GM23338 (cell line): ENCODE results near the gene CD177. TPM values are rescaled to one million over a fixed set of nuclear protein-coding genes. Genes with fewer than 3 reads are reported as not detected.

Experiments
- ATAC-seq: fragments of 200-7000 bp; cut with Tn5 transposase; 3 replicates; pipeline ENCODE4 v1.9.1; 2020
- DNase-seq: peaks from one replicate; pipeline ENCODE4 v3.0.0-alpha.2; 2015; ENCODE audit warnings: low spot score
- H2AFZ ChIP-seq: fragments of 200-600 bp; sonication (generic); 2 replicates; pipeline ENCODE4 v1.8.0; 2016; ENCODE audit warnings: antibody characterized with exemption, mild to moderate bottlenecking, moderate library complexity
- H3F3A ChIP-seq: fragments of 200-600 bp; sonication (generic); replicated peaks from 2 replicates; pipeline ENCODE4 v1.8.0; 2017; ENCODE audit warnings: antibody characterized with exemption, mixed run types, low read depth
- H3K27ac ChIP-seq: fragments of 200-600 bp; sonication (generic); 2 replicates; pipeline ENCODE4 v1.6.1; 2016; ENCODE audit warnings: low read depth
- H3K27me3 ChIP-seq: fragments of 200-600 bp; sonication (generic); 2 replicates; pipeline ENCODE4 v1.8.0; 2016; ENCODE audit warnings: mild to moderate bottlenecking, mixed run types, moderate library complexity; ENCODE audit not compliant: insufficient read depth
- H3K36me3 ChIP-seq: fragments of 200-600 bp; sonication (generic); 2 replicates; pipeline ENCODE4 v1.8.0; 2016; ENCODE audit warnings: mild to moderate bottlenecking; ENCODE audit not compliant: insufficient read depth
- H3K4me1 ChIP-seq: fragments of 200-600 bp; sonication (generic); 2 replicates; pipeline ENCODE4 v1.8.0; 2016; ENCODE audit warnings: mild to moderate bottlenecking, moderate library complexity; ENCODE audit not compliant: insufficient read depth
- H3K4me2 ChIP-seq: fragments of 200-600 bp; sonication (generic); 2 replicates; pipeline ENCODE4 v1.7.1; 2017; ENCODE audit warnings: mixed run types
- H3K4me3 ChIP-seq: fragments of 200-600 bp; sonication (generic); 2 replicates; pipeline ENCODE4 v1.6.1; 2016; ENCODE audit warnings: mixed run types
- H3K79me2 ChIP-seq: fragments of 200-600 bp; sonication (generic); replicated peaks from 2 replicates; pipeline ENCODE4 v1.8.0; 2017; ENCODE audit warnings: mild to moderate bottlenecking; ENCODE audit not compliant: insufficient read depth
- H3K9me2 ChIP-seq: fragments of 200-600 bp; sonication (generic); 2 replicates; pipeline ENCODE4 v1.8.0; 2017; ENCODE audit not compliant: insufficient read depth
- H4K20me1 ChIP-seq: fragments of 200-600 bp; sonication (generic); replicated peaks from 2 replicates; pipeline ENCODE4 v1.8.0; 2017; ENCODE audit warnings: mild to moderate bottlenecking; ENCODE audit not compliant: insufficient read depth
- H3K27ac Mint-ChIP-seq: 2 replicates; pipeline ENCODE4 v1.8.0; 2020; ENCODE audit warnings: inconsistent platforms, mild to moderate bottlenecking, moderate library complexity, mixed read lengths
- H3K27me3 Mint-ChIP-seq: 3 replicates; pipeline ENCODE4 v1.8.0; 2022; ENCODE audit warnings: low read depth, mild to moderate bottlenecking, moderate library complexity, mixed read lengths, inconsistent platforms; ENCODE audit not compliant: insufficient read depth, poor library complexity
- H3K36me3 Mint-ChIP-seq: 3 replicates; pipeline ENCODE4 v1.8.0; 2021; ENCODE audit warnings: low read depth, mild to moderate bottlenecking, inconsistent platforms, moderate library complexity, mixed read lengths
- H3K4me1 Mint-ChIP-seq: 3 replicates; pipeline ENCODE4 v1.8.0; 2020; ENCODE audit warnings: mild to moderate bottlenecking, inconsistent platforms, mixed read lengths
- H3K4me3 Mint-ChIP-seq: 3 replicates; pipeline ENCODE4 v1.8.0; 2021; ENCODE audit warnings: moderate library complexity, mild to moderate bottlenecking, inconsistent platforms, mixed read lengths
- H3K9me3 Mint-ChIP-seq: 3 replicates; pipeline ENCODE4 v1.8.0; 2020; ENCODE audit warnings: moderate library complexity, mild to moderate bottlenecking, inconsistent platforms, mixed read lengths
- EZH2 ChIP-seq: fragments of 200-600 bp; sonication (generic); IDR thresholded peaks from one replicate; pipeline ENCODE4 v1.8.0; 2017; ENCODE audit warnings: antibody characterized with exemption, mild to moderate bottlenecking, low read depth; ENCODE audit not compliant: unreplicated experiment
- EZH2phosphoT487 ChIP-seq: fragments of 200-600 bp; sonication (generic); IDR thresholded peaks from one replicate; pipeline ENCODE4 v1.8.1; 2018; ENCODE audit warnings: antibody characterized with exemption; ENCODE audit not compliant: unreplicated experiment
- JUNB ChIP-seq: IDR thresholded peaks from one replicate; pipeline ENCODE4 v1.6.1; 2016; ENCODE audit warnings: antibody characterized with exemption; ENCODE audit not compliant: unreplicated experiment
- POLR2AphosphoS5 ChIP-seq: IDR thresholded peaks from 2 replicates; pipeline ENCODE4 v1.6.1; 2016; ENCODE audit warnings: antibody characterized with exemption, low read depth
- REST ChIP-seq: IDR thresholded peaks from one replicate; pipeline ENCODE4 v1.6.1; 2018; ENCODE audit warnings: antibody characterized with exemption; ENCODE audit not compliant: unreplicated experiment
- STAT1 ChIP-seq: IDR thresholded peaks from one replicate; pipeline ENCODE4 v1.6.1; 2016; ENCODE audit warnings: antibody characterized with exemption; ENCODE audit not compliant: unreplicated experiment
- ZNF114 ChIP-seq: fragments of 250-450 bp; sonication (Bioruptor Pico); IDR thresholded peaks from 2 replicates; pipeline ENCODE4 v1.5.0; 2020; ENCODE audit warnings: mild to moderate bottlenecking, moderate library complexity
- ZNF331 ChIP-seq: fragments of 250-450 bp; sonication (Bioruptor Pico); IDR thresholded peaks from 2 replicates; pipeline ENCODE4 v1.5.0; 2020; ENCODE audit warnings: low read depth, mild to moderate bottlenecking, moderate library complexity
- polyA plus RNA-seq: library from polyadenylated mRNA; unstranded; fragments of >200 nt; fragmentation: Nextera tagmentation; extraction: Ambion mirVana; gene quantifications from 2 replicates; pipeline ENCODE4 v1.2.1, GENCODE V29; 2016
- total RNA-seq: library from RNA; depleted of rRNA; stranded (reverse); fragments of >200 nt; shearing (Covaris generic); gene quantifications from 2 replicates; pipeline ENCODE4 v1.2.3, GENCODE V29; 2014
- TF ChIP-seq, protein P1 (sequence below), 2 experiments: fragments of 200-600 bp in 1 of 2; sonication (generic) in 1 of 2; conservative IDR thresholded peaks; 2 replicates each; pipeline versions ENCODE4 v1.5.1 to v1.6.1; 2016 to 2017; ENCODE audit warnings: antibody characterized with exemption in 2 of 2, low read depth in 2 of 2, mild to moderate bottlenecking in 2 of 2, moderate library complexity in 1 of 2
- TF ChIP-seq, protein P2 (sequence below): IDR thresholded peaks from 2 replicates; pipeline ENCODE4 v1.6.1; 2016; ENCODE audit warnings: antibody characterized with exemption

CD177 gene
- total and polyA plus RNA-seq, 2 experiments from 2014 or later, result 0.50 to 0.90 TPM

- TF ChIP-seq EZH2 (no peak), ZNF114 (CRISPR knock-in tag) (no peak), REST (no peak), STAT1 (no peak)
- TF ChIP-seq, protein P1, sequence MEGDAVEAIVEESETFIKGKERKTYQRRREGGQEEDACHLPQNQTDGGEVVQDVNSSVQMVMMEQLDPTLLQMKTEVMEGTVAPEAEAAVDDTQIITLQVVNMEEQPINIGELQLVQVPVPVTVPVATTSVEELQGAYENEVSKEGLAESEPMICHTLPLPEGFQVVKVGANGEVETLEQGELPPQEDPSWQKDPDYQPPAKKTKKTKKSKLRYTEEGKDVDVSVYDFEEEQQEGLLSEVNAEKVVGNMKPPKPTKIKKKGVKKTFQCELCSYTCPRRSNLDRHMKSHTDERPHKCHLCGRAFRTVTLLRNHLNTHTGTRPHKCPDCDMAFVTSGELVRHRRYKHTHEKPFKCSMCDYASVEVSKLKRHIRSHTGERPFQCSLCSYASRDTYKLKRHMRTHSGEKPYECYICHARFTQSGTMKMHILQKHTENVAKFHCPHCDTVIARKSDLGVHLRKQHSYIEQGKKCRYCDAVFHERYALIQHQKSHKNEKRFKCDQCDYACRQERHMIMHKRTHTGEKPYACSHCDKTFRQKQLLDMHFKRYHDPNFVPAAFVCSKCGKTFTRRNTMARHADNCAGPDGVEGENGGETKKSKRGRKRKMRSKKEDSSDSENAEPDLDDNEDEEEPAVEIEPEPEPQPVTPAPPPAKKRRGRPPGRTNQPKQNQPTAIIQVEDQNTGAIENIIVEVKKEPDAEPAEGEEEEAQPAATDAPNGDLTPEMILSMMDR (conservative IDR thresholded peaks at IDR 0.05; ENCODE audit: low read depth in 2 of 2), result no peak
- TF ChIP-seq, protein P2, sequence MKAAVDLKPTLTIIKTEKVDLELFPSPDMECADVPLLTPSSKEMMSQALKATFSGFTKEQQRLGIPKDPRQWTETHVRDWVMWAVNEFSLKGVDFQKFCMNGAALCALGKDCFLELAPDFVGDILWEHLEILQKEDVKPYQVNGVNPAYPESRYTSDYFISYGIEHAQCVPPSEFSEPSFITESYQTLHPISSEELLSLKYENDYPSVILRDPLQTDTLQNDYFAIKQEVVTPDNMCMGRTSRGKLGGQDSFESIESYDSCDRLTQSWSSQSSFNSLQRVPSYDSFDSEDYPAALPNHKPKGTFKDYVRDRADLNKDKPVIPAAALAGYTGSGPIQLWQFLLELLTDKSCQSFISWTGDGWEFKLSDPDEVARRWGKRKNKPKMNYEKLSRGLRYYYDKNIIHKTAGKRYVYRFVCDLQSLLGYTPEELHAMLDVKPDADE, result no peak
These were observed 23.5 kb upstream of the CD177 start (continued) for GRCh38 chr19:43329989-43330388.

DNA sequence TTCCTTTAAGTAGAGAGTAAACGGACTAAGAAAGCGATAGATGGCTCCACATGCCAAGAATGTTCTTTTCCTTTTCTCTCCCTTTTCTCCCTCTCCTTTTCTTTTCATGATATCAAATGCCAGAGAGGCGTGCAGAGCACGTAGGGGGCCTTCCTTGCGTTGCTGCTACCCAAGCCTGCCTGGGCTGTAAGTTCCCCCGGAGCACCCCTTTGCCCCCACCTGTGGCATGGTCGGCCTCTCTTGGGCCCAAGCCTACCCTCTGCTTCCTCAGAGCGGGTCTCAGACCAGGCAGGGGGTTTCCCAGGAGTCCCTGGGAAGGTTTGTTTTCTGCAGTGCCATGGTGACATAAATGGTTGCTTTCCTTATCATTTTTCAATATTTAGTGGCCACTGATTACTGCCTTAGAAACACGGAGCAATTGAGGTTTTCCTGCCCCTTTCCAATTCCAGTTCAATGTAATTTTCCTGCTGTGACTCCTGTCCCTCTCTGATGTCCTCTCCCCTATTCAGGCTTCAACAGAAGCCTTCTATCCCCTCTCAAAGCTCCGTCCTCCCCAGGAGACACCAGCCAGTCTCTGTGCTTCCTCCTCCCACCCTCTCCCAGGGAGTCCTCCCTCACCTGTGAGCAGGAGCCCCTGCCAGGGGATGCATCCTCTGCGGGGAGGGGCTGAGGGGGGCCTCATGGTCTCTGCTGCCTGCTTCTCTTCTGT is 22.6 kb upstream of the CD177 start:
- H3K36me3 ChIP-seq, result 0 out of 2 replicates have a peak, but pooled peaks cover 6% of the 10 kb centered on the region
- Mint-ChIP-seq H3K4me1 (peaks cover 20% of the 10 kb centered on the region), H3K4me3 (no peak overlapping the region), H3K27ac (no peak overlapping the region), H3K9me3 (peaks cover 9% of the 10 kb centered on the region), H3K27me3 (peaks cover 2% of the 10 kb centered on the region), H3K36me3 (peaks cover 43% of the 10 kb centered on the region)
- no peaks in the 10 kb centered on the region for H4K20me1 ChIP-seq
- H3K4me2 ChIP-seq, result no peak overlapping the region
- H3K27ac ChIP-seq, result no peak overlapping the region
- H3F3A ChIP-seq, result no peaks in the 10 kb centered on the region; the same call in 1 of the 2 replicates
- H3K4me3 ChIP-seq, result no peak overlapping the region
- DNase-seq (no peak), ATAC-seq (no peak)
- peaks cover 8% of the 10 kb centered on the region; the same call in 1 of the 2 replicates for H3K9me2 ChIP-seq
- H3K79me2 ChIP-seq, result no peaks in the 10 kb centered on the region
- H3K27me3 ChIP-seq, result no peaks in the 10 kb centered on the region
- peaks cover 16% of the 10 kb centered on the region for H3K4me1 ChIP-seq
- H2AFZ ChIP-seq, result peak overlapping the region; percentile 59
- TF ChIP-seq REST, result no peak
- no peak for TF ChIP-seq ZNF114 (CRISPR knock-in tag)
- TF ChIP-seq EZH2, result no peak
- no peak for TF ChIP-seq STAT1
- no peak for TF ChIP-seq JUNB
- no peak for TF ChIP-seq EZH2phosphoT487
- TF ChIP-seq, protein P1 (conservative IDR thresholded peaks at IDR 0.05; ENCODE audit: low read depth in 2 of 2), result no peak
- no peak for TF ChIP-seq POLR2AphosphoS5
- no peak for TF ChIP-seq ZNF331 (CRISPR knock-in tag)
